Measurements from ENCODE around the gene DPYD. TPM values are rescaled to one million over a fixed set of nuclear protein-coding genes. Genes with fewer than 3 reads are reported as not detected.

DPYD gene
- total RNA-seq, 1 donor from 2014 or later: 12.6 TPM

DNA sequence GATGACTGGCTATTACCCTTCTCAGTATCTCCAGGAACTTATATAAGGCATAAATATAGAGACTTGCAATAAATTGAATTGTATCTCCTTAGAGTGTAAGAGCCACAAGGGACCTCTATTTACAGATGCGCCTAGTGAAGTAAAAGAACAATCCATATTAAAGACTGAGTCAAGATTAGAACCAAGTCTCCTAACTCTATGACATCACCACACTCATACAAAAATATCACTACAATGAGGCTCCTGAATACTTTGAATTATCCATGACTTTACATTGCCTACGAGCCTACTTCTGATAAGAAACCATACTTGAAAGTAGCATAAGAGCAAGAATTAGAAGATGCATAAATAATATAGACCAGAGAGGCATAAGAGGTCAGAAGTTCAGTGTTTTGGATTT lies 18.8 kb downstream of the DPYD start:
- ChIA-PET CTCF (no interaction called here), POLR2A (no interaction called here)
- Mint-ChIP-seq H3K4me3 (no peak overlapping the region), H3K36me3 (ENCODE audit: low read depth) (peaks cover 2% of the 10 kb centered on the region), H3K9me3 (peaks cover 5% of the 10 kb centered on the region), H3K27me3 (no peaks in the 10 kb centered on the region), H3K4me1 (peaks cover 4% of the 10 kb centered on the region), H3K27ac (no peak overlapping the region)
- no peak for ATAC-seq (ENCODE audit: low read depth)
- TF ChIP-seq, protein P1, sequence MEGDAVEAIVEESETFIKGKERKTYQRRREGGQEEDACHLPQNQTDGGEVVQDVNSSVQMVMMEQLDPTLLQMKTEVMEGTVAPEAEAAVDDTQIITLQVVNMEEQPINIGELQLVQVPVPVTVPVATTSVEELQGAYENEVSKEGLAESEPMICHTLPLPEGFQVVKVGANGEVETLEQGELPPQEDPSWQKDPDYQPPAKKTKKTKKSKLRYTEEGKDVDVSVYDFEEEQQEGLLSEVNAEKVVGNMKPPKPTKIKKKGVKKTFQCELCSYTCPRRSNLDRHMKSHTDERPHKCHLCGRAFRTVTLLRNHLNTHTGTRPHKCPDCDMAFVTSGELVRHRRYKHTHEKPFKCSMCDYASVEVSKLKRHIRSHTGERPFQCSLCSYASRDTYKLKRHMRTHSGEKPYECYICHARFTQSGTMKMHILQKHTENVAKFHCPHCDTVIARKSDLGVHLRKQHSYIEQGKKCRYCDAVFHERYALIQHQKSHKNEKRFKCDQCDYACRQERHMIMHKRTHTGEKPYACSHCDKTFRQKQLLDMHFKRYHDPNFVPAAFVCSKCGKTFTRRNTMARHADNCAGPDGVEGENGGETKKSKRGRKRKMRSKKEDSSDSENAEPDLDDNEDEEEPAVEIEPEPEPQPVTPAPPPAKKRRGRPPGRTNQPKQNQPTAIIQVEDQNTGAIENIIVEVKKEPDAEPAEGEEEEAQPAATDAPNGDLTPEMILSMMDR (IDR thresholded peaks at IDR 0.05): no peak
- no peak for DNase-seq
- intact Hi-C loops (cut with micrococcal nuclease): no loop called here

DNA sequence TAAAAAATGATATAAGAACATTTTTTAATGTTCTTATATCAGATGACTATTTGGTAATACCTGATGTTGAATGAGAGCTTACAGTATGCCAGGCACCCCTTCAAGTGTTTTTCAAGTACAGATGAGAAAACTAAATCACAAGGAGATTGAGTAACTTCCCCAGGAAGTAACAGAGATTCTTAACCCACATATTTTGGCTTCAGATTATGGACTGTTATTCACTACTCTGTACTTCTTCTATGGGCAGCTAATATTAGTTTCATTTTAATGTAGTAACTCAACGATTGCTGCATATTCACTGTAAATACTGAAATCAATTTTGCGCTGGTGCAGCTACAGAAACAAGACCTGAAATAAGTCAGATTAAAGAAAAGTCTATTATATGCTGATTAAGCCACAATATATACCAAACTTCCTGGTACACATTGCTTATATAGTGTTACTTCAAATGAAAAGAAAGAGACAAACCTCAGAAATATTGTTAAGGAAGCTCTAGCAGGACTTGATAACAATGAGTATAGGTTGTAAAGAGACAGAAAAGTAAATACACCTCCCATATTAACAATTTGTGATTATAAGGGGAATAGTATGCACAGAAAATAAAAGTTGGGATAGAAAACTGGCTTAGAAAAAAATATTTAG lies 19.7 kb downstream of the DPYD start:
- no peaks in the 10 kb centered on the region for H3K27me3 Mint-ChIP-seq
- H3K27ac Mint-ChIP-seq: no peak overlapping the region
- peaks cover 2% of the 10 kb centered on the region for H3K36me3 Mint-ChIP-seq (ENCODE audit: low read depth)
- DNase-seq (no peak), ATAC-seq (ENCODE audit: low read depth) (no peak)
- ChIA-PET CTCF (no interaction called here), POLR2A (no interaction called here)
- peaks cover 5% of the 10 kb centered on the region for H3K9me3 Mint-ChIP-seq
- intact Hi-C loops (cut with micrococcal nuclease): no loop called here
- TF ChIP-seq, protein P1 (IDR thresholded peaks at IDR 0.05): no peak
- H3K4me3 Mint-ChIP-seq: no peak overlapping the region
- peaks cover 4% of the 10 kb centered on the region for H3K4me1 Mint-ChIP-seq

DNA sequence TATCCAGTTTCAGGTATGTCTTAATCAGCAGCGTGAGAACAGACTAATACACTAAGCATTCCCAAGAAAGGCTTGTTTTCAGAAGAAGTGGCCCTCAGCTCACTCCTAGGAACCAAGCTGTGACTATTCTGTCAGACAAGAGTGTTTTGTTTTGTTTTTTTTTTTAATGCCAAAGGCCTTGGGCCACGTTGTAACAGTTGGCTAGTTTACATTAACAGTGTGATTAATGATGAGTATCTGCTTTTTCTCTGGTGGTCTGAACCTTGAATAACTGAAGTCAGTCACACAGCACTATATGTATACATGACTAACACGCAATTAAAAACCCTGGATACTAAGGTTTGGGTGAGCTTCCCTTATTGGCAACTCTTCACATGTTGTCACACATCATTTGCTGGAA lies 21.9 kb downstream of the DPYD start:
- no peak for DNase-seq
- Mint-ChIP-seq H3K4me3 (no peak overlapping the region), H3K4me1 (peaks cover 11% of the 10 kb centered on the region), H3K9me3 (peaks cover 5% of the 10 kb centered on the region), H3K27me3 (no peaks in the 10 kb centered on the region), H3K36me3 (ENCODE audit: low read depth) (peaks cover 2% of the 10 kb centered on the region), H3K27ac (no peak overlapping the region)
- POLR2A ChIA-PET: no interaction called here
- CTCF ChIA-PET: no interaction called here
- no peak for ATAC-seq (ENCODE audit: low read depth)
- intact Hi-C loops (cut with micrococcal nuclease): no loop called here
- TF ChIP-seq, protein P1 (IDR thresholded peaks at IDR 0.05): no peak

DNA sequence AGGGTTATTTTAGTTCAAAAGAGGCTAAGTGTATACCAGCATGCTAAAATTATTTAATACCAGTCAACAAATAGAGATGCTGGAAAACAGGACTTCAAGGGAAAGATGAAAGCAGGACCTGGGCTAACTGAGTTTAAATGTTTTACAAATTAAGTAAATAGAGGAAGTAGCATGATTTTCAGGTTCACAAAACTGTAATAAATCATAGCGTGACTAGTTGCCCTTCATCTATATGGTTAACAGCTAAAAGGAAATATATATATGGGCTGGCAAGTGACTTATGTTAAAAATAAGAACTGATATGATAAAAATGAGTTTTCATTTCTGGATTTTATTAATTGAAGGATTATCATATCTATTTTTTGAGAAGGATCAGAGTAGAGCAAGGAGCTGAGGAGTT lies 25.6 kb downstream of the DPYD start:
- DNase-seq (no peak), ATAC-seq (ENCODE audit: low read depth) (no peak)
- H3K4me1 Mint-ChIP-seq: peaks cover 9% of the 10 kb centered on the region
- intact Hi-C loops (cut with micrococcal nuclease): no loop called here
- no peak overlapping the region for H3K27ac Mint-ChIP-seq
- ChIA-PET CTCF (interaction anchor here (1.5 kb wide), 1 partner anchor 25 kb away, joined by 3 read pairs; no protein-coding TSS in a partner anchor), POLR2A (interaction anchor here (0.6 kb wide), 1 partner anchor 25 kb away, joined by 3 read pairs; no protein-coding TSS in a partner anchor)
- H3K36me3 Mint-ChIP-seq (ENCODE audit: low read depth): peaks cover 2% of the 10 kb centered on the region
- TF ChIP-seq, protein P1 (IDR thresholded peaks at IDR 0.05): no peak
- H3K9me3 Mint-ChIP-seq: peaks cover 3% of the 10 kb centered on the region
- no peaks in the 10 kb centered on the region for H3K27me3 Mint-ChIP-seq
- no peak overlapping the region for H3K4me3 Mint-ChIP-seq

DNA sequence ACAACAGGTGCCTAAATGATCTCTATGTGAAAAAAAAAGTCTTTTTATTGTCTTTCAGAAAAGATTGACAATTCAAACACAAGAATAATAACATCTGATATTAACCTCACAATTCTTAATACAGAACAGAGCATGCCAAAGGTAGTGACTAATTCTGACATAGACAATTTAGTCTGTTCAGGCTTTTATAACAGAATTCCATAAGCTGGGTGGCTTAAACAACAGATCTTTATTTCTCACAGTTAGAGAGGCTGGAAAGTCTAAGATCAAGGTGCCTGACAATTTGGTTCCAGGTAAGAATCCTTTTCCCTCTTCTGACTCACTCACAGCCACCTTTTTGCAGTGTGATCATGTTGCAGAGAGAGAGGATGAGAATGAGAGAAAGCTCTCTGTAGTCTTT lies 27.0 kb downstream of the DPYD start:
- ATAC-seq (ENCODE audit: low read depth) (no peak), DNase-seq (no peak)
- Mint-ChIP-seq H3K27me3 (no peaks in the 10 kb centered on the region), H3K4me3 (no peak overlapping the region), H3K9me3 (peaks cover 9% of the 10 kb centered on the region), H3K4me1 (peaks cover 9% of the 10 kb centered on the region), H3K27ac (no peak overlapping the region), H3K36me3 (ENCODE audit: low read depth) (peaks cover 6% of the 10 kb centered on the region)
- ChIA-PET POLR2A (no interaction called here), CTCF (no interaction called here)
- intact Hi-C loops (cut with micrococcal nuclease): no loop called here
- TF ChIP-seq, protein P1 (IDR thresholded peaks at IDR 0.05): no peak

All from activated B cell treated with CpG ODN at 0.5 μM for 24 hours (primary cell).